ENCODE data around the gene GABBR1.
A peak's percentile ranks its signal among the peaks of the same experiment; 100 is the strongest.

The GABBR1 gene

GRCh38 chr6:29652198-29652584, 19.2 kb upstream of the GABBR1 start:
- DNase-seq = no peak

- no peak for DNase-seq
Observed at GRCh38 chr6:29651413-29652197, 18.6 kb upstream of the GABBR1 start.

DNA sequence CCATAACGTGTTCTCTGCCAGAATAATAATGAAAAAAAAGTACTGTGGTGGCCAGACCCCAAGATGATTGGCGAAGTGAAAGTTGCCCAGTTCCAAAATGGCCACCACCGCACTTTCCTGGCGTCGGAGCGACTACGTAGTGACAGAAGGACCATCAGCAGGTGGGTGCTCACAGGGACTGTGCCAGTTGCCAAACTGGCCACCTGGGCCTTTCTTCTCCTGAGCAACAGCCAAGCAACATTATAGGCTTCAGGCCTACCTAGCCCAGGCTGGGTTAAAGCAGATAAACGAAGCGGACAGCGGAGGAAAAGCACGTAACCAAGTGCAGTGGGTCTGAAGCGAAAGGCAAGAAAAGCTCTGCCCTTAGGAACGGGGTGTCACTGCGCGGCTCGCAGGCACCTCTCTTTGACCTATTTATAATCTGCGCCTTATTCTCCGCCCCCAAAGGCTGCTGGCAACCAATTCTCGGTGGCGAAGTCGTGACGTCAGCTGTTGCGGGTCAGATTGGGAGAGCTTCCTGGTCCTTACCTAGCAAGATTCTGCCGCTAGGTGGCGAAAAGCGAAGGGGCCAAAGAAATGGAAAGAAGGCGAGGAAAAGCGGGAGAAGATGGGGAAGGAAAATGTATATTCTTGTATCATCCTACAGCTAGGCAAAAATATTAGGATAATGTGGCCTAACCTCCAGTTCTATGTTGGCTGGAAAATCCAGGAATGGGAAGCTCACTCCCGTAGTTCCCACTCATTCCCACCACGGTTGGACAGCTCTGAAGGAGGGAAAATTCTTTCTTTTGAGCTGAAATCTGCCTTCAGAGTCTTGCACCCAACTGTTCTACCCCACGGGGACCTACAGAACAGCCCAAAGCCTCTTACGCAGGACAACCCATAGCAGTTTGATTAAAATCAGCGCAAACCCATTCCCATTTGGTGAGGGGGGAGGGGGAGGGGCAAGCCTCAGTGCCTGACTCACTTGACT, 17.0 kb upstream of the GABBR1 start:
- DNase-seq = peak; percentile 98

- DNase-seq = no peak
Observed at GRCh38 chr6:29647927-29648642, 15.1 kb upstream of the GABBR1 start.

DNA sequence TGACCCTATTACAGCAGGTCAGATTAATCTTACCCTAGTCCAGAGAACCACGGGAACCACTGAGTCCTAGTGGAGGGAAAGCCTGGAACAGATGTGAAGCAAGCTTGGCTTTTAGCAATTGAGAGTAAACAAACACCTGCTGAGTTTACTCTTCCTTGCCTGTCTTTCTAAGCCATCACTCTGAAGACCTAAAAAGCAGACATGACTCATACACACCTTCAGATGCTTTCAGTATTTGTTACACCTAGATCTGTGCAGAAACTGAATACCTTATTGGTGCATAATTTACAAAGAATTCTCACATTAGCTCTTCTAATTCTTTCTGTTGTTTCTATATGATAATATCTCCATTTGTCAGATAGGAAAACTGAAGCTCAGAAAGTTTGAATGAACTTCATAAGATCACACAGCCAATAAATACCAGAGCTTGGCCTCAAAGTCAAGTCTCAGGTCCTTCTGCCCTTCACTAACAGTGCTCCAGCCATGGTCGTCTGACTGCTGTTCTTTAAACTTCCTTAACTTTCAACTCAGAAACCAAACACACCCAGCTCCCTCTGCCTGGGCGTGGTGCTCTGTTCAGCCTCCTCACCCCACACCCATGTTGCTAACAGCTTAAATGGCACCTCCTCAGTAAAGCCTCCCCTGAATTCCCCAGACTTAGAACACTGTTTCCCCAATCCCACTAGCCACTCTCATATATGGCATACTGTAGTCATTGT, 8.6 kb upstream of the GABBR1 start:
- no peak for DNase-seq

GRCh38 chr6:29637247-29637646, 4.3 kb upstream of the GABBR1 start:
- no peak for DNase-seq

DNA sequence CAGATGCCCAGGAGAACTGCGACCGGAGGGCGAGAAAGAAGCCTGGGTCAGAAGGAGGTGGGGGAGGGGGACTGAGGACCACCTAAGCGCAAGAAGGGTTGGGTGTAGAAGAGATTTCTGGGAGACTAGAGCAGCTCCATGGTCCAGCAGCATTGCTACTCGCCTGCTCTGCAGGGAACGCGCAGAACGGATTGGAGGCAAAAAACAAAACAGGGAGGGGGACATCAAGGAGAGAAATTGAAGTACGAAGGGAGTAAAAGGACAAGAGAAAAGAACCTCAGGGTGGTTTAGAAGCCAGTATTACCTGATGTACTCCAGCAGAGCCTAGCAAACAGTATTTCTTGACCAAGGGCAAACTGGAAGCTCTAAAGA, 537 bp upstream of the GABBR1 start:
- DNase-seq = no peak

DNA sequence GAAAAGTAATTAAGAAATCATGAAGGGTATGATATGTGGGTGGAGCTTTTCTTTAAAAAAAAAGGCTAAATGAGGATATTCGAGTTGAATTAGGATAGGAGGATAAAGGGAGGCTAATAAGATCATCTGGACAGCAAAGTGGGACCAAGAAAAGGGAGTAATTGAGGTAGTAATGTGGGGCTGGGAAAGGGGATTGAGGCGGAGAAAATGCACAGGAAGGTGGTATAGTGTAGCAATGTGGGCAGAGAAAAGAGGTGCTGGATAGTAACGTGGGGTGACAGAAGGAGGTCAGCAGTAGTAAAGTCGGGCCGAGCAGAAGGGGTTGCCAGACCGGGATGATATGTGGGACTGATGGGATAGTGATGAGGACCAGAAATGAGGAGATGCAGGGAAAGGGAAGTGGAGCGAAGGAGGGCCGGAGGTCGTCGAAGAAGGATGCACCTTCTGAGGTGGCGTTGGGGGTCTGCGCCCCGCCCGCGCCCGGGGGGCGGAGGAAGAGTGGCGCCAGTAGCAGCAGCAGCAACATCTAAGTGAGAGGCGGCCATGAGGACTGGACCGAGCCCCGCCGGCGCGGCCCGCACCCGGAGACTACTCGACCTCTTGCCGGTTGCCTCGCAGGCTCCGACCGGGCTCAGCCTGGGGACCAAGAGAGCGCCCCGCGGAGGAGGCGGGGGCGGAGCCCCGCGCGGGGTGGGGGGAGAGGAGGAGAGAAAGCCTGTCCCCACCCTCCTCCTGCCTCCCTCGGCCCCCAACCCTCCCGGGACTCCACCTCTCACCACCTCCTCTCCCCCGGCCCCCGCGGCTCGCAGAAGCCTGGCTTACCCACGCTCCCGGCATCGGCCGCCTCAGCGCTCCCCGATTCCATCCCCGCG, 887 bp downstream of the GABBR1 start:
- DNase-seq = no peak

DNA sequence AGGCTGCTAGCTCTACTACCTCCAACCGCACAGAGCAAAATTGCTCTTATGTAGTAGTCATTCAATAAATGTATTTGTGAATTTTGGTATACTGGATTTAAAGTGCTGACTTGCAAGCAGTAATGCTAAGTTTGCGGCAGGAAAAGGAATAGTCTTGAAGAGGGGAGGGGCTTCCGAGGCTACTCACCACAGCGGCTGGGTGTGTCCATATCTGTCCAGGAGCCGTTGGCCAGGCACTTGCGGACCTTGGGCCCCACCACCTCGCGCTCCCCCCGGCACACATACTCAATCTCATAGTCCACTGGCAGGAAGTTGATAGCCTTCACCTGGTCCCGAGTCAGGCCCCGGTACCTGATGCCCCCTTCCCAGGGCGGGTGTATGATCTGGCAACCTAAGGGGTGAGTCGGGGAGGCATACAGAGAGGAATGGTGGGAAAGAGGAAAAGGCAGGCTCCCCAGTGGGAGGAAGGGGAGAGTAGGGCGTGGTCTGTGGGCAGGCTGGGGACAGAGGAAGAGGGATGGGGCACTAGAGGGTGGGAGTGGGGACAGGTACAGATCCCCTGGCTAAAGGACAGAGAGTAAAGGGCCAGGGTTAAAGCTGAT, 1.7 kb downstream of the GABBR1 start:
- DNase-seq = no peak

- DNase-seq = no peak
Observed at GRCh38 chr6:29630315-29630714, 2.7 kb downstream of the GABBR1 start.

DNA sequence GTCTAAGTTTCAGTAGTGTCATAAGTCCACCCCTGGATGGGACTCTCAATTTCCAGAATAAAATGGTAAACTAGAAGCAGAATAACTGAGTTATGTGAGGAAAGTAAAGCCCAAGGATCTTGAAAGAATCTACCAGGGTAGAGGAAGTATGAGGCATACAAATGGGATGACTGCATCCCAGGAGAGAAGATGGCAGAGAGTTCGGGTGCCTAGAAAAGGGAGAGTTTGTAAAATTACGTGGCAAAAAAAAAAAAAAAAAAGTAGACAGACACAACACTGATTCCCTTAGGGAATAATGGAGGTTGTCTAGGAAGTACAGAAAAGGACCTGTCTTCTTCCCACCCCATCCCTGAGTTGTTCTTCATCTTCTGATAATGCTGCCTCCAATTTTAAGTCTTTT, 3.4 kb downstream of the GABBR1 start:
- no peak for DNase-seq

GRCh38 chr6:29628419-29629281, 4.3 kb downstream of the GABBR1 start:
- DNase-seq = peak; percentile 25

DNA sequence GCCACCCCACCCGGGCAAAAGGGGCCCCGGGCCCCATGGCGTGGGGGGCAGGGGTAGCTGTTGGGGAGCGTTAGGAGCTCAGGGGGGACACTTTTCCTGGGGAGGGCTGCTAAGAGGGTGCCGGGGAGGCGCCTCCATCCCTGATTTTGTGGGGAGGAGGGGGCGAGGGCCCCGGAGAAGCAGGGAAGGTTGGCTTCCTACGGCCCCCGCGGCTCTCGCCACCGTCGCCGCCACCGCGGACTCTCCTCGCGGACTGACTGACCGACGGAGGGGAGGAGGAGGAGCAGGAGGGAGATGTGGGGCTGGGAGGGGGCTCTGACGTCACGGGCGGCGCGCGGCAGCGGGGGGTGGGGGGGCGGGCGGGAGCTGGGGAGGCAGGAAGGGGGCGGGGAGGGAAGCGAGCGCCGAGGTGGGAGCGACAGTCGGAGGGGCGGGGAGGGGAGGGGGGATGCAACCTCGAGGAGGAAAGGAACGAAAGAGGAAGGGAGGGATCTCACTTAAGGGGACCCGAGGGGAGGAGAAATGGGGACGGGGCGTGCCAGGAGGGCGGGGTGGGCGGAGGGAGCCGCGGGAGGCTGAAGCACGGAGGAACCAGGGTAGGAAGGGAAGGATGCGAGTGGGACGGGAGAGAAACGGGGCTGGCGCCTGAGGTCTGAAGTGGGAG, 5.1 kb downstream of the GABBR1 start:
- DNase-seq = no peak

DNA sequence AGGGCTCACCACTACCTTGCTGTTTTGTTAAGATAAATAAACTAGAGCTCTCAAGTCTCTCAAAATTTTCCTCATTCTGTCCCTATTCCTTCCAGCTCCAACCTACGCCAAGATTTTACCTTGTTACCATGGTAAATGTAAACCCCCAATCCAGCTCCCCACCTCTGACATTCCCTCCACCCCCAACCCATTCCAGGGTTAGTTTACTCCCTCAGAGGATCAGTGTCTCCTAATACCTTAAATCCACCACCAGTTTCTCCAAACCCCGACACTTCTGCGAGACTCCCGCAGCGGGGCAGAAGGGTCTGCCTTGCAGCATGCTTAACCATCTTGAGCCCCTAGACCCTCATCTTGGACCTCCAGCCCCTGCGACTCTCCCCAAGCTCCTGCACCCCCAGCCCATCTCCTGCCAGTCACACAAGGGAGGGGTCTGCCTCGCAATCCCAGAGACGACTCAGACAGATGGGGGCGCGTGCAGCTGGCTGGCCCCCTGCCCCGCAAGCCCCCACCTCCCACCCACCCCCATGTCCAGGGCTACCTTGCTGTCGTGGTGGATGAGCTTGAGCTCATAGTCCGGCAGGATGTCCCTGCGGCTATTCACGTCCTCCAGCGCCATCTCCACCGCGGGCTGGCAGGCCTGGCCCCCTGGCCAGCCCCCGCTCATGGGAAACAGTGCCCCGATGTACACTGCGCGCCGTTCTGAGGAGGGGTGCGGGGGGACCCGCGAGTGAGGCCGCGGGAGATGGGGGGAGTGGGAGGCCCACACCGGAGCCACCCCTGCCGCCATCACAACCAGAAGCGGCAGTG, 5.8 kb downstream of the GABBR1 start:
- no peak for DNase-seq

- DNase-seq = no peak
Observed at GRCh38 chr6:29625337-29625930, 7.5 kb downstream of the GABBR1 start.

DNA sequence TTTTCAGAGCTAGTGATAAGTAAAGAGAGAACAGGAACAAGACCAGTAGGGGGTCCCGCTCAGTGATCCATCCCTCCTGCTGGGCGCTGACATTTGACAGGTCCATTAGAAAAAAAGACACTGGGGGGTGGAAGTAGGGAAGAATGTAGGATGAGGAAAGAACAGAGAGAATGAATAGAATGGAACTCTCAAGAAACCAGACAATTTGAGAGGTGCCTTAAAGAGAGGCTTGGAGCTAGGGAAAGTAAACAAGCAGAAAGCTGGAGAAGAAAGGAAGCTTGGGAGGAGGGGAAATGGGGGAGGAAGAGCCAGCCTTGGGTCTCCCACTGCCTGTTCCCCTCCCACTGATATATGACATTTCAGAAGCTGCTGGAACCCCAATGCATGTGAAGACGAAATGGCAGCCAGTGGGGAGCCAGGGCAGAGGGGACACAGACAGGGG, 8.4 kb downstream of the GABBR1 start:
- DNase-seq = no peak

DNA sequence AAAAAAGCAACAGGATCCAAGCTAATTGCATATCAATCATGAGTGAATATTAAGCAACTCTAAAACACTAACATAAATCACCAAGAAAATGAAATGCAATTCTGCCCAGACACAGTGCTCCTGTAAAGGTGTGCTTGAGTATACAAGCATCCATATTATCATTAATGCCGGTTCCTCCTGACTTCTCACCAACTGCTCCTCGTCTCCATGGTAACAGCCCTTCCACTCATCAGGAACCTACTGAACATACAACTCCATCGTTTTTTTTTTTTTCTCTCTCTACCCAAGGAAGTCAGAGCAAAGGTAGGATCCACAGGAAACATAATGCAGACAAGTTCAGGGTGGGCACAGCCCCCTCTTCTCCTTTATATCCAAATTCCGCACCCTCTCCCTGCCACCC, 12.4 kb downstream of the GABBR1 start:
- no peak for DNase-seq

GRCh38 chr6:29619578-29620160, 13.3 kb downstream of the GABBR1 start:
- DNase-seq = no peak
